ENCODE results near the gene HTD2.

- TF ChIP-seq, protein P1, sequence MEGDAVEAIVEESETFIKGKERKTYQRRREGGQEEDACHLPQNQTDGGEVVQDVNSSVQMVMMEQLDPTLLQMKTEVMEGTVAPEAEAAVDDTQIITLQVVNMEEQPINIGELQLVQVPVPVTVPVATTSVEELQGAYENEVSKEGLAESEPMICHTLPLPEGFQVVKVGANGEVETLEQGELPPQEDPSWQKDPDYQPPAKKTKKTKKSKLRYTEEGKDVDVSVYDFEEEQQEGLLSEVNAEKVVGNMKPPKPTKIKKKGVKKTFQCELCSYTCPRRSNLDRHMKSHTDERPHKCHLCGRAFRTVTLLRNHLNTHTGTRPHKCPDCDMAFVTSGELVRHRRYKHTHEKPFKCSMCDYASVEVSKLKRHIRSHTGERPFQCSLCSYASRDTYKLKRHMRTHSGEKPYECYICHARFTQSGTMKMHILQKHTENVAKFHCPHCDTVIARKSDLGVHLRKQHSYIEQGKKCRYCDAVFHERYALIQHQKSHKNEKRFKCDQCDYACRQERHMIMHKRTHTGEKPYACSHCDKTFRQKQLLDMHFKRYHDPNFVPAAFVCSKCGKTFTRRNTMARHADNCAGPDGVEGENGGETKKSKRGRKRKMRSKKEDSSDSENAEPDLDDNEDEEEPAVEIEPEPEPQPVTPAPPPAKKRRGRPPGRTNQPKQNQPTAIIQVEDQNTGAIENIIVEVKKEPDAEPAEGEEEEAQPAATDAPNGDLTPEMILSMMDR (IDR thresholded peaks at IDR 0.05 in 4 of 5, conservative IDR thresholded peaks at IDR 0.05 in 1 of 5) = no peak
- no peak for TF ChIP-seq POLR2A (IDR thresholded peaks at IDR 0.05)
These were observed 18.4 kb downstream of the HTD2 start for GRCh38 chr3:58324391-58325390.

All from gastrocnemius medialis (tissue), 4 donors.